Measurements from ENCODE around the gene IFT122. TPM values are rescaled to one million over a fixed set of nuclear protein-coding genes. Genes with fewer than 3 reads are reported as not detected.
A peak's percentile ranks its signal among the peaks of the same experiment; 100 is the strongest.

Gene IFT122
- total and polyA plus RNA-seq, 2 experiments from 2014 or later, result 10.2 to 38.8 TPM

- Histone ChIP-seq H3K4me3 (no peak overlapping the region), H3K4me2 (no peak overlapping the region), H3K27me3 (ENCODE audit: insufficient read depth) (no peaks in the 10 kb centered on the region), H3K79me2 (replicated peaks; ENCODE audit: insufficient read depth) (no peaks in the 10 kb centered on the region), H4K20me1 (replicated peaks; ENCODE audit: insufficient read depth) (no peaks in the 10 kb centered on the region), H3K9me2 (ENCODE audit: insufficient read depth) (no peaks in the 10 kb centered on the region), H3K27ac (ENCODE audit: low read depth) (no peak overlapping the region), H3F3A (replicated peaks; ENCODE audit: low read depth) (no peaks in the 10 kb centered on the region), H3K36me3 (ENCODE audit: insufficient read depth) (no peaks in the 10 kb centered on the region), H2AFZ (no peak overlapping the region), H3K4me1 (ENCODE audit: insufficient read depth) (peaks cover 15% of the 10 kb centered on the region; the same call in 1 of the 2 replicates)
- Mint-ChIP-seq H3K27ac (peak overlapping the region; percentile 57), H3K9me3 (no peaks in the 10 kb centered on the region), H3K4me3 (no peak overlapping the region), H3K36me3 (ENCODE audit: low read depth) (peaks cover 4% of the 10 kb centered on the region; the same call in 1 of the 3 replicates), H3K27me3 (ENCODE audit: insufficient read depth, low read depth, poor library complexity) (peaks cover 10% of the 10 kb centered on the region), H3K4me1 (peaks cover 40% of the 10 kb centered on the region)
- ATAC-seq (no peak), DNase-seq (ENCODE audit: low spot score) (no peak)
- TF ChIP-seq STAT1 (IDR thresholded peaks at IDR 0.05; ENCODE audit: unreplicated experiment) (no peak), NANOG (IDR thresholded peaks at IDR 0.05; ENCODE audit: borderline replicate concordance) (no peak), JUNB (IDR thresholded peaks at IDR 0.05; ENCODE audit: unreplicated experiment) (no peak), ZNF462 (CRISPR knock-in tag; IDR thresholded peaks at IDR 0.05) (no peak), CREB1 (CRISPR knock-in tag; IDR thresholded peaks at IDR 0.05; ENCODE audit: low read depth) (no peak), POLR2AphosphoS5 (IDR thresholded peaks at IDR 0.05; ENCODE audit: low read depth) (no peak), ZNF331 (CRISPR knock-in tag; IDR thresholded peaks at IDR 0.05; ENCODE audit: low read depth) (no peak), ETS1 (IDR thresholded peaks at IDR 0.05) (no peak), CTCF (conservative IDR thresholded peaks at IDR 0.05; ENCODE audit: low read depth in 2 of 2) (no peak), REST (IDR thresholded peaks at IDR 0.05; ENCODE audit: unreplicated experiment) (no peak), ZNF114 (CRISPR knock-in tag; IDR thresholded peaks at IDR 0.05) (no peak), EZH2 (IDR thresholded peaks at IDR 0.05; ENCODE audit: low read depth, unreplicated experiment) (no peak), EZH2phosphoT487 (IDR thresholded peaks at IDR 0.05; ENCODE audit: unreplicated experiment) (no peak)
These were observed 118.2 kb downstream of the IFT122 start for GRCh38 chr3:129558081-129558771.
